Cardiac fibroblast (primary cell): ENCODE measurements around the gene PIP4K2A.
A peak's percentile ranks its signal among the peaks of the same experiment; 100 is the strongest.
"Not testable (repeated sequence)": the region's sequence is repeated elsewhere in the genome, so short reads cannot be mapped to it uniquely, and the experiment has no call there.

Source experiments
- DNase-seq, 2 donors: peaks; one replicate each; pipeline versions ENCODE4 v3.0.0 to v3.0.0-alpha.2; 2010; ENCODE audit warnings: low read depth in 2 of 2
- H3K4me3 ChIP-seq, 2 donors: replicated peaks in 1 of 2; 1 replicate in 1 of 2; 2 replicates in 1 of 2; pipeline ENCODE4 v1.5.1; 2011; ENCODE audit warnings: low read depth in 2 of 2, low read length in 2 of 2, mild to moderate bottlenecking in 2 of 2, moderate library complexity in 1 of 2
- CTCF ChIP-seq: IDR thresholded peaks from one replicate; pipeline ENCODE4 v1.5.1; 2011; ENCODE audit warnings: low read depth, mild to moderate bottlenecking, low read length, inconsistent platforms

PIP4K2A gene

GRCh38 chr10:22720667-22721066 is 6.3 kb upstream of the PIP4K2A start:
- no peak overlapping the region for H3K4me3 ChIP-seq
- DNase-seq, result no peak
- no peak for TF ChIP-seq CTCF

GRCh38 chr10:22719406-22720042 is 5.1 kb upstream of the PIP4K2A start:
- no peak for DNase-seq
- TF ChIP-seq CTCF, result no peak

DNA sequence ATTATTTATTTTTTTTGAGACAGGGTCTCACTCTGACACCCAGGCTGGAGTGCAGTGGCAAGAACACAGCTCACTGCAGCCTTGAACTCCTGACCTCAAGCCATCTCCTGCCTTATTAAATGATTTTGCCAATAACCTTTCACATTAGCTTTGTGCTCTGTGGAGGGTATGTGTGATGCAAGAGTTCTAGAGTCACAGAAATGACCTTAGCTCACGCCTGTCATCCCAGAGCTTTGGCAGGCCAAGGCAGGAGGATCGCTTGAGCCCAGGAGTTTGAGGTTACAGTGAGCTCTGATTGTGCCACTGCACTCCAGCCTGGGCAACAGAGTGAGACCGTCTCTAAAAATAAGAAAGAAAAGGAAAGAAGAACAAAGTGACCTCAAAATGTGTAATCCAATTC is 4.3 kb upstream of the PIP4K2A start:
- not testable (repeated sequence) for H3K4me3 ChIP-seq, DNase-seq

More at GRCh38 chr10:22719406-22720042, 5.1 kb upstream of the PIP4K2A start:
- H3K4me3 ChIP-seq, result no peak overlapping the region

DNA sequence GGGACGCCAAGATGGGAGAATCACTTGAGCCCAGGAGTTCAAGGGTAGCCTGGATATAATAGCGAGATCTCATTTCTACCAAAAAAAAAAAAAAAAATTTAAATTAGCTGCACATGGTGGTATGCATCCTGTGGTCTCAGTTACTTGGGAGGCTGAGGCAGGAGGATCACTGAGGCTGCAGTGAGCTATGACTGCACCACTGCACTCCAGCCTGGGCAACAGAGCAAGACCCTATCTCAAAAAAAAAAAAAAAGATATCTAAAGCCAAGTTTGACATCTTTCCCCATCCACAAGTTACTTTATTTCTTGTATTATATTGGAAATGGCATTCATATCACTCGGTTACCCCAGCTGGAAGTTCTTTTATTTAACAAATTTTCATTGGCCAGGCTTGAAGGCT is 3.4 kb upstream of the PIP4K2A start:
- TF ChIP-seq CTCF, result no peak
- H3K4me3 ChIP-seq, result no peak overlapping the region
- DNase-seq, result no peak

DNA sequence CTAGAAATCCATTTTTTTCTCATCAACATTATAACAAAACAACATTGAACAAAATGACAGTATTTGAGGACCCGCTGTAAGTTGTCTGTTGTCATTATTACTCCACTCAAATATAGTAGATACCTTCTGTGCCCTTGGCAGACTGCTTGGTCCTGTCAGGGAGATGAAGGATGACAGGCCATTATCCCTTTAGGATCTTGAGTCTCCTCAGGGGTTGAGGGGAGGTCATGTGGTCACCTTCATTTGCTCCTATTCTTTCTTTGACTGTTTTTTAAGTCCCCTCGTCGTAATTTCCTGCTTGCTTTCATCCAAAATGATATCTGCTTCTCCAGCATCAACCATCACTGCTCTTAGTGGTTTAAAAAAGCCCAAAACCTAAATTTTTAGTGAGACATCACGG is 2.6 kb upstream of the PIP4K2A start:
- H3K4me3 ChIP-seq, result no peak overlapping the region
- TF ChIP-seq CTCF, result no peak
- DNase-seq, result no peak

GRCh38 chr10:22715290-22715625 is 880 bp upstream of the PIP4K2A start:
- DNase-seq, result no peak
- no peak overlapping the region for H3K4me3 ChIP-seq
- TF ChIP-seq CTCF, result no peak

DNA sequence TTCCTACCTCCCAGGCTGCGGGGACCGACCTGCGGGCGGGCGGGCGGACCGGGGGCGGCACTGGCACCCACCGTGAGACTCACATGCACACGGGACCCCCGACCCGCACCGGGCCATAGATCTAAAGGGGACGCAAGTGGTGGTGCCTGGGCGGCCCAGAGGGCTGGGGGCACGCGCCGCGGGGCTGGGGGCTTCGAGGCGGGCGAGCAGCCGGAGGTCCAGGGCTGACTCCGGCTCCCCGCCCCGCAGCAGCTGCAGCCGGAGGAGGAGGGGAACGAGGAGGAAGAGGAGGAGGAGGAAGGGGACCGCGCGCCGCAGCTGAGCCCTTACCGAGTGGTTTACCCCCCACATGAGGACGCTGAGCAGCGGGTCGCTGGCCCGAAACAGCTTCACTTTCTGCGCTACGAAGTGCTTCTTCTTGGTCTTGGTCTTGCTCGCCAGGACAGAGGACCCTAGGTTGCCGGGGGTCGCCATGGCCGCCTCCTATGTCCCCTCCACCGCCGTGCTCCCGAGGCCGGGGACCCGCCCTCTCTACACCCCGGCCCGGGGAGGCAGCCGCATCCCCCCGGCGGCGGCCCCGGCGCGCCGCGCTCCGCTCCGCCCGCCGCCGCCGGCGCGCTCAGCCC is 412 bp downstream of the PIP4K2A start:
- peak; percentile 21 to 35 for DNase-seq
- H3K4me3 ChIP-seq, result peak overlapping the region; percentile 91 to 99
- TF ChIP-seq CTCF, result no peak
